ENCODE measurements around the gene CDKN1C.

Gene CDKN1C

DNA sequence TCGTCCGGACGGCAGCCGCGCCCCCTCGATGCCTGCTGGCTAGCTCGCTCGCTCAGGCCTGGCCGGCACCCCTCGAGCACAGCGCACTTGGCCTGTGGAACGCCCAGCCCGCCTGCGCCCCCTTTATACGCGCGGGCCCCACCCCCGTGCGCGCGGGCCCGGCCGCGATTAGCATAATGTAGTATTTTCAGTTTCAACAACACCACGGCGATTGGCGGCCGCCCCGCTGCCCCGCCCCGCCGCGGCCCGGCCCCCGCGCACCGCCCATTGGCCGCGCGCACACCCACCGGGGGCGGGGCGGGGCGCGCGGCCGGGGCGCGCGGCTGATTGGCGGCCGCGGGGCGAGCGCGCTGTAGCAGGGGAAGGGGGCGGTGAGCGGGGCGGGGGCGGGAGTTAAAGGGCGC is at the start of gene CDKN1C:
CDKN1C (minus strand) TSS at position 98 of the 404 bp plus-strand sequence. CDS start 319 bp downstream, outside the sequence.
- peak; percentile 66 for DNase-seq

DNA sequence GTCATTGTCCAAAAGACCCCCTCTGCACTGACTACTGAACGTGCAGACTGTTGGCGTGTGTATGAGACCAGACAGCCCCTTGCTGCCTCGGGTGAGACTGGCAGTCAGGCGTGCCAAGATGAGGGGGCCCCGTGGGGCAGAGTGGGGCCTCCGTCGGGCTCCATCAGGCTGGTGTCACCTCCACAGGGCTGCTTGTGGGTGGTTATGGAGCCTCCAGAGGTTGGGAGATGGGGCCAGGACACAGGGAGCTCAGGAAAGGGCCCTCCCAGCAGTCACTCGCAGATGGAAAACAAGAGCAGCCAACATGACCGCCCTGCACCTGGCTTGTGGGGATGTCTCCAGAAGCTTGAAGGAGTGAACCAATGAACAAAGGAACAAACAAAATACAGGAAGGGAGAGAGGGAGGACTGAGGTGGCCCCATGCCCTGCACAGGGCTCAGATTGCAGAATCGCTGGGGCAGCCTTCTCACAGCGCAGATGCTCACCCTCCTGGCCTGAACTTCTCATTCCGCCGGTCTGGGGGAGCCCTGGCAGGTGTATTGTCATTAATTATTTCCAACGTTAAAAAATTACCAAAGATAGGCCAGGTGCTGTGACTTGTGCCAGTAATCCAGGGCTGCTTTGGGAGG is 49.1 kb upstream of the CDKN1C start:
- DNase-seq, result no peak

DNA sequence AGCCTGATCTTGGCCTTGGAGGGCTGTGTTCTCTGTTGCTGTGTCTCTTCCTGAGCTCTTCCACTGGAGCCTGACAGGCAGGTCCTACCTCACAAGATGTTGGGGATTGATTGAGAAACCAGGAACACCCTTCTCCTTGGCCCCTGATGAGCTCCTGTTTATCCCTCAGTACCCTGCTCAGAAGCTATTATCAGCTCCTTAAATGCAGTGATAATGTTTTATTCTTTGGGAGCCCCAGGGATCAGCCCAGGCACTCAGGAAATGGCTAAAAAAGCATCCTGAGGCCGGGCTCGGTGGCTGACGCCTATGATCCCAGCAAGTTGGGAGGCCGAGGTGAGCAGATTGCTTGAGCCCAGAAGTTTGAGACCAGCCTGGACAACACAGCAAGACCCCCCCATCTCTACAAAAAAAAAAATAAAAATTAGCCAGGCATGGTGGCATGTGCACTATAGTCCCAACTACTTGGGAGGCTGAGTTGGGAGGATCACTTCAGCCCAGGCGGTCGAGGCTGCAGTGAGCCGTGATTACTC is 48.5 kb upstream of the CDKN1C start:
- no peak for DNase-seq

DNA sequence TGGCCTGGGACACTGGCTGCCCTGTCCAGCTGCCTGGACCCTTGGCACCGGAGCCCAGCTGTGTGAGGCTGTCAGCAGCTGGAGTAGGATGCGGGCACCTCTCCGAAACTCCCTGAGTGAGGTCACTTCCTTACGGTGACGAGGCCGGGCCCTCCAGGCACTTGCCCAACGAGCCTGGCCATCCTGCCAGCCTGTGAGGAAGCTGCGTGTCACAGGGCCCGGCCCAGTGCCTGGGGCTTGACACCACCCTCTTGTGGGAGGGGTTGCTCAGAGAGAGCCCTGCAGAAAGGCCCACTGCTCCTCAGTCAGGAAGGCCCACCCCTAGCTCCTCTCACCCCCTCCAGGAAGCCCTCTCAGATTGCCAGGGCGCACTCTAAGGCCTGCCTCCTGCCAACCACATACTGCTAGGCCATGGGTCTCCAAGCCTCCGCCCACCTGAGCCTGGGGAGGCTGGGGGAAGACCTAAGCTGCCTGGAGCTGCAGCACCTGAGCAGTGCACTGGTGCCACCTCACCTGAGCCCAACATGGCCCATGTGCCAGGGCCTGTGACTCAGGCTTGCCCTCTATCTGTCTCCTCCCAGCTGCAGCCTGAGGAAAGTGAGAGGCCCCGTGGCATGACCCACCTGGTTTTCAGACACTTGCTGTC is 47.9 kb upstream of the CDKN1C start:
- peak; percentile 75 for DNase-seq

DNA sequence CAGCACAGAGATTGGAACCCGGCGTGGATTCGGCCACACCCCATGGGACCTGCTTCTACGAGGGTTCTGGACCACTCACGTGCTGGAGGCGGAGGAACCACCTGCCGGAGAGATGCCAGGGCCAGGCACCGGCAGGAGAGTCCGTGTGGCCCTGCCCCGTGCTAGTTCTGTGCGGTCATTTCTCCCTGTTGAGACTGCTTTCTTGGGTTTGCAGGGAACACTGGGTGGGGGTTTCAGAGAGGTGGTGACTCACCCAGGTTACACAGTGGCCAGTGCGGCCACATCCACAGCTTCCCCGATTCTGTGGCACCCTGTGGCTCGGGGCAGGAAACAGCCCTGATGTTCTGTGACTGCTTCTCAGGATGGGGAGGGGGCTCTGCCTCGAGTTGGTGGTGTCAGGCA is 47.3 kb upstream of the CDKN1C start:
- DNase-seq, result peak; percentile 39

DNA sequence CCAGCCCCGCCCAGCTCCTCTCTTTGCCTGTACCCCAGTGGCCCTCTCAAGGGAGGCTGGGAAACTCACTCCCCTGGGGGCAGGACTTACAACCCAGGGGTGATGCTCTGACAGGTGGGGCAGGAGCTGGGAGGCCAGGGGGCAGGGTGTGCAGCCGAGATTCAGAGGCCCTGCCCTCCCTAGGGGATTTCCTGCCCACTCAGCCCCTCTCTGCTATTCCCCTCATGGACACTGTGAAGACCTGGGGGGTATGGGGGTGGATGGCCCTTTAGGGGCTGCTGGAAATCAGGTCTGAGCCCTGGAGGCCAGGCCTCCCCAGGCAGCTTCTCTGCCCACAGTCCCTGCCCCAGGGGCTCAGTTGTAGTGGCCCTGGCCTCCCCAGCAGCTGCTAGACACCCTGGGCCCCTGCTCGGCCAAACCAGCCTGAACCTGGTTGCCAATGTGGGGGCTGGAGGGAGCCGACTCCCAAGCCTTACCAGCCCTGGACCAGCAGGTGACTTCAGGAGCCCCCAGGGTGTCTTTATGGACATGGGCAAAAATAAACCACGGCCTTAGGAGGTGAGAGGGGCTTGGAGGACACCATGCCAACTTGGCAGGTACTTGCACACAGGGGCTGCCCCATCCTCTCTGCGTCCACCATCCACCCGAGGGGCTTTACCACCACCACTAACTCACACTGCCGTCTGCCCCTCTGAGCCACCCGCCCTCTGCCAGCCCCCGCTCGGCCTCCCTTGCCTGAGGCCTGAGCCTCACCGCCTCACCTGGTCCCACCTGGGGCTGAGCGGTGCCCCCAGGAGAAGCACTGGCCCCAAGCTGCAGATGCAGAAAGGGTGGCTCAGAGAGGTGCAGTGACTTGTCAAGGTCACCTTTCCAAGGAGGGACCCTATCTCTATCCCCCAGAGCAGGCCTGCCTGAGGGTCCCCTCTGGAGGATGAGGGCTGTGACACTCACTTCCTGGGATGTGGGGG is 46.5 kb upstream of the CDKN1C start:
- DNase-seq, result no peak

DNA sequence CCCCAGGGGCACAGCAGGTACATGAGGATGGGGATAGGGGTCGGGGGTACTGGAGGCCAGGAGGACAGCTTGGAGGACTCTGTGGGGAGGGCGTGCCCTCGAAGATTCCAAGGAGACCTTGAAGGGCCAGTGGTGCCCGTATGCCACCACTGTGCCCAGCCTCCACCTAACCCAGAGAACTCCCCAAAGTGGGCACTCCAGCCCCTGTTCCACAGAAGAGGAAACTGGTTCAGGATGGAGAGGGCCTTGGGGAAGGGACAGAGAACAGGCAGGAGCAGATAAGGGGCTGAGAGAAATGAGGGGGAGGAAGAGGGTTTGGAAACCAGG is 45.8 kb upstream of the CDKN1C start:
- no peak for DNase-seq

DNA sequence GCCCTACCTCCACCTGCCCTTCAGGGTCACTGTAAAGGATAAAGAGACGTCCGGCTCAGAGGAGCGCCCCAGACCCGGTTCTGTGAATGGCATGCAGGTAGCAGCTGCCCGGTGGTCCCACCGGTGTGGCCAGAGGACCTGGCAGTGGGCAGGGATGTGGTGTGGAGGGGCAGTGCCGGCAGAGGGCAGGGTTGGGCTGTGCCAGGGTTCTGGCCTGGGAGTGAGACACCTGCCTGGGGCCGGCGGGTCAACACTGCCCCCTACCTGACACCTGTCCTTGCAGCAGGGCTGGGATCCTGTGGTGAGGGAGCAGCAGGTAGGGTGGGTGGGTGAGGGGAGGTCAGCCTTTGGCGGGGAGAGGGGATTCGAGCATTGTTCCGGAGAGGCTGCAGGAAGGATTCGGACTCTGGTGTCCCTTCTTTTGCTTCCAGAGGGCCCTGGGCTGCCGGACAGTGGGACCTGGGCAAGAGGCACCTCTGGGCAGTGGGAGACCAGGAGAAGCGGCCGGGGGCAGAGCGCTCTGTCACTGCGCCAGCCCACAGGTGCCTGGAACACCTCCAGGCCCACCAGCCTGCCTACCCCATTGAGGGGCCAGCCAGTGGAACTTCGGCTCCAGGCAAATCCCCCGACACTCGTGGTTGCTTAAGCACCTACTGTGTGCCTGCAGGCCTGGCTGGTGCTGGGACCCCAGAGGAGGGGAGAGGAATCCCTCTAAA is 45.3 kb upstream of the CDKN1C start:
- DNase-seq, result peak; percentile 34

DNA sequence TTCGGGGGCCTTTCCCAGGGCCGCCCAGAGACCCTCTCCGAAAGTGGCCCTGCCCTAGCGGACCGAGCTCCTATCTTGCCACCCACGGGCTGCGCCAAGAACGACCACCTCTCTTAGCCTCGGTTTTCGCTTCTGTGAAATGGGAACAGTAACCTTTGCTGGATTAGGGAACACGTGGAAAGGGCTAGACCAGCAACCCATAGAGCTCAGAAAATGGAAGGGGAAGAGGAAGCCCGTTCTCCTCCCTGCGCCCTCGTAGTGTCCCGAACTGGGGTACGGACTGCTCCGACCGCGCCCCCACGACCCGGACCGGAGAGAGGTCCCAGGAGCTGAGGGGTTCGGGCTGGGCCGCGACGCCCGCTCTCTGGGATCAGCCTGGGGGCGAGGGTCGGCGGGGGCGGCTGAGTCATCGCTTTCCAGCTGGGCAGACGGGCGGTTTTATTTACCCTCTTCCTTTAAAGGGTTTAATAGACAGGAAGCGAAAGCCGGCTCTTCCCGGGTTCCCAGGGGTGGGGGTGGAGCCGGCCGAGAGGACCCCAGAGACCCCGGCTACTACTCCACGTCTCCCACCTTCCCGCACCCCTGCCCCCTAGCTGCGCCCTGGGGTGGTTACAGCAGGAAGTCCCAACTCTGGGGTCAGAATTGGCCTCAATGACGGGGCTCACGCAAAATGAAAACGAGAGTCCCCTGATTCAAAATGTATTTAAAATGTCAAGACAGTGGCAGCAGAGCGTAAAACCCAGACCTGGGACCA is 44.6 kb upstream of the CDKN1C start:
- DNase-seq, result no peak

DNA sequence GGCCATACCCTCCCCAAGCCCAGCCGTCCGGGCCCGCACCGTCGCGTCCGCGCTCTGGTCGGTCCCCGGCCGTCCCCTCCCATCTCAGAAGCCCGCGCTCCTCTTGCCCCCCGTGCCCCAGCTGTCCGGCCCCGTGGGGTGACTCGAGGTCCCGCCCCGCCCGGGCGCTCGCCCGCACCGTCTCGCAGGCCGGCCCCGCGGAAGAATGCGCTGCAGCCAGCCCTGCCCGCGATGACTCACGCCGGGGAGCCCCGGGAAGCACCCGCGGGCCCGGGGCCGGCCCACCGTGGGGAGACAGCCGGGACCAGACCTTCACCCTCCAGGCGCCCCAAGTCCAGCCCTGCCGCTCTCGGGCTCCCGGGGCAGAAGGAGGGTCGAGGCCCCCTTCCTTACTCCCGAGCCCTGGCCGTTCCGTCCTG is 44.0 kb upstream of the CDKN1C start:
- peak; percentile 67 for DNase-seq

DNA sequence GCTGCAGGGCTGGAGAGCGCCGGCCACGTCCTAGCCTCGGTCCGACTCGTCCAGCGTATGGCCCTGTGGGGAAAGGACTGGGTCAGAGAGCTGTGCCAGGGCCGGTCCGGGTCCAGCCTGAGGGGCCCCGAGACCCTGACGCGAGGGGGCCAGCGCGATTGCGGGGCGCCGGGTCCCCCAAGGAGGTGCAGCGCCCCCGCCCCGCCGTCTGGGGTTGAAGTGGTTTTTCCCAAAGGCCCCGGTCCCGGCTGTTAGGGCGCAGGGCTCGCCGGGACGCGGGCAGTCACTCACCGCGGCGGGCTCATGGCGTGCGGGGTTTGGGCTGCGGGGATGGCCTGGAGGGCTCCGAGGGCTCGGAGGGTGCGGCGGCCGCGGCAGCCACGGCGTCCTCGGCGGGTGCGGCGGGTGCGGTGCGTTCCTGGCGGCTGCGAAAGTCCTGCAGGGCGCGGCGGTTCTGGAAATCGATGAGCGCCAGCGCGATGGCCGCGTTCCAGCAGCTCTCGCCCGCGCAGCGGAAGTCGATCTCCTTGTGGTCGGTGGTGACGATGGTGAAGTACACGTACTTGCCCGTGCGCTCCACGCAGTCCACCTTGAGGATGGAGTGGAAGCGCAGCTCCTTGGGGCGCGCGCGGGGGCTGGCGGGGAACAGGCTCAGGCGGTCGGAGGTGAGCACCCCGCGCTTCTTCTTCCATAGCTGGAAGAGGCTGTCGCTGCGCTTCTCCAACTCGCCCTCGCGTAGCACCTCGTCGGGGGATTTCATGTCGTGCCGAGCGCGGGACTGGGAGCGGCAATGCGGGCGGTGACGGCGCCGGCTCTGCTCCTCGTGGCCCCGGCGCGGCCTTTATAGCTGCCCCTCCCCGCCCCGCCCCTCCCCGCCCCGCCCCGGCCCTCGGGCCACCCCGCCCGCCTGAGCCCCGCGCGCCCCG is 43.3 kb upstream of the CDKN1C start, which contains the start of gene PHLDA2:
PHLDA2 (minus strand) TSS at position 816 of the 926 bp plus-strand sequence; CDS start at position 760, 56 bp downstream.
- DNase-seq, result peak; percentile 77

DNA sequence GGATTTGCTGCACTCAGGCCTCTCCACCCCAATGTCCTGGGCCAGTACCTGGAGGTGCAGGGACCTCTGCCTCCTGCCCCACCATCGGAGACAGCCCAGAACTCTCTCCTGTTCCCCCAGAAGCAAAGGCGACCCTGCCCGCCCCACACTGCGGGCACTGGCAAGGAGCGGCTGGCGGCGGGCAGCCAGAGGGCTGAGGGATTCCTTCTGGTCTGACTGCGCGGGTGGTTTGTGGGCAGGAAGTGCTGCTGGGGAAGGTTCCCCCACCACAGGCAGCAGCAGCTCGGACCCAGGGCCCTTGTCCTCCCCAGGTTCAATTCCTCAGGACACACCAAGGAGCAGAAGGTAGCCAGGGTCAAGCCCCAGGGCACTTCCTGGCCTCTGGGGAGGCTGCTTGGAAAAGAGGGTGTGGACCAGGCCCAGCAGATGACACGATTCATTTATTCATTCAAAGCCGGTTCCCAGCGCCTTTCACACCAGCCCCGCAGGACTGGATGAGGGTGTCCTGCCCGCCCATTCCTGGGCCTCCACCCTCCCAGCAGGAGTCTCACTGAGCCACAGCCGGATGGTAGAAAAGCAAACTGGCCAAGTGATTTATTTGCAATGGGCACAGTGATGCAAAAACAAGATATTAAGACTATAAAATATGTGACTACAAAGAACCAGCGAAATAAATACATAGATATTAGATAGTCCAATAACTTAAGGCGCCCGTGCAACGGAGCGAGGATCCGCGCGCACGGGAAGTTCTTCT is 42.5 kb upstream of the CDKN1C start:
- no peak for DNase-seq

DNA sequence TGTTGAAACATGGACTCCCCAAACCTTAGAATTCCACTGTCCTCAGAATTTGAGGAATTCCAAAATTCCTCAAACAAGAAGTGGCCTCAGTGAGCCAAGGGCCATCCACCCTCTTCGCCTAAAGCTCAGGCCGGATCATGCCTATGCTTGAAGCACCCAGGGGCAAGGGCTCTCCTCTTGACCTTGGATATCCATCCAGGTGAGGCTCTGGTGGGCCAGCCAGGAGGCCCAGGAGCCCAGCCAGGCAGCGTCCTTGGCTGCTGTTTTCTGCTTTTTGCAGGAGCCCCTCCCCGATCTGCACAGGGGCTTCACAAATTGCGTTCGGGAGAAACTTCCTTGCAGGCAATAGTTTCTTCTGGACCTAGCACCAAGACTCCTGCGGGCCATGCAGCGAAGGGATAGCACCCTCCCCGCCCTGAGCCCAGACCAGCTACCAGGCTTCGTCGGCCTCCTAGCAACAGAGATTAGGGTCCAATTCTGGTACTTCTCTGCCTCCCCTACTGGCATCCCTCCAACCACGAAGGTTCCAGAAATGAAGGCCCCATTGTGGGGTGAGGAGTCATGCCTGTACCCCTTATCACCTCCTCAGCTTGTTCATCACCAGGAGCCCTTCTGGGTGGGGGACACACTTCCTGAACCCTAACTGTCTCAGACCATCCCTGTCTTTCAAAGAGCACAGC is 41.7 kb upstream of the CDKN1C start:
- no peak for DNase-seq

DNA sequence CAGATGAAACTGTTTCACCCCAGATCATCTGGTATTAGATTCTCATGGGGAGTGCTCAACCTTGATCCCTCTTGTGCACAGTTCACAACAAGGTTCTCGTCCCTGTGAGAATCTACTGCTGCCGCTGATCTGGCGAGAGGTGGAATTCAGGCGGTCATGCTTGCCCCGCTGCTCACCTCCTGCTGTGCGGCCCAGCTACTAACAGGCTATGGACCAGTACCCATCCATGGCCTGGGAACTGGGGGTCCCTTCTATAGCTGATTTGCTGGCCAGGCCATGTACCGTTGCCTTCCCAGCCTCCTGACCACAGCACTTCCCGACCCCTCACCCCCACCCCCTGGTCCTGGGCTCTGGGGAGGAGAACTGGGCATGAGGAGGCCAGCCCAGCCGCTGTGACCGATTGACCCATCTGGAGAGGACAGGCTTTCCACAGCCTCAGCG is 41.1 kb upstream of the CDKN1C start:
- no peak for DNase-seq

DNA sequence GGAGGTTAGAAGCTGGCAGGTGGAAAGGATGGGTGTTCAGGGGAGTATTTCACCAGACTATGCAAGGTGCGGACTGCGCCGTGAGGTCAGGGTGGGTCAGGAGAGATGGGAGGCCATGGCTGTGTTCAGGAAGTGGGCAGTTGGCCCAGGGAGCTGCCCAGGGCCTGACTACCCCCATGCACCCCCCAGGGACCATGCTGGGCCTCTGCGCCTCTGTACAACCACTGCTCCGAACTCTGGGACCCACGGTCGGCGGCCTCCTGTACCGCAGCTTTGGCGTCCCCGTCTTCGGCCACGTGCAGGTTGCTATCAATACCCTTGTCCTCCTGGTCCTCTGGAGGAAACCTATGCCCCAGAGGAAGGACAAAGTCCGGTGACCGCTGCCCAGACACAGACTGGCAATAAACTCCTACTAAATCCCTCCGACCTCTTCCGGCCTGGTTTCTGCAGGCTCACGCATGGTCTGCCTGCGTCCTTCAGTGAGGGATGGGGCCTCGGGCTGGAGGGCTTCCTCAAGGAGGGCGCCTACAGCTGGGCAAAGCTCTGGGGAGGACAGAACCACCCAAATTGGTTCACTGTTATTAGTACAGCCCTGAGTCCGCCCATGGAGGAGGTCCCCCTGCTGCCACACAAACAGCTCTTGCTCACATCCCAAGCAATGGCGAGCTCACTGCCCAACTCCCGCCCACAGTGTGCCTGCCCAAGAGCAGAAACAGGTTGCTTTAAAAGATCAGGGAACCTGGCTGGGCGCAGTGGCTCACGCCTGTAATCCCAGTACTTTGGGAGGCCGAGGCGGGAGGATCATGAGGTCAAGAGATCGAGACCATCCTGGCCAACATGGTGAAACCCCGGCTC is 39.5 kb upstream of the CDKN1C start:
- no peak for DNase-seq

DNA sequence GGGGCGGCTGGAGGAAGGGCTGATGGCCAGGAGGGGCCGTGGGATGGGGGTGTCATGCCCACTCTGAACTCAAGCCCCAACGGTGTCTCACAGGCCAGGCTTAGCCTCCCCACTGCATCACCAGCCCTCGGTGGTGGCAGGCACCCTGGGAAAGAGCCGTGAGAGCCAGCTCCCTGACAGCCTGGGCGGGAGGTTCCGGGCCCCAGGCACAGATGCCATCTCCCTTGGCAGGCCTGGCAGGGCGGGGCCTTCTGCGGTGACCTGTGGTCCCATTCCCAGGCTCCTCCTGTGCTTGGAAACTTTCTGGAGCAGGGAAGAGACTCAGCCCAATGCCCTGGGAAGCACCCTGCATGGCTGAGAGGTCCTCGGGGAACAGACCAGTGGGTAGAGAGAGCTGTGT is 38.8 kb upstream of the CDKN1C start:
- no peak for DNase-seq

DNA sequence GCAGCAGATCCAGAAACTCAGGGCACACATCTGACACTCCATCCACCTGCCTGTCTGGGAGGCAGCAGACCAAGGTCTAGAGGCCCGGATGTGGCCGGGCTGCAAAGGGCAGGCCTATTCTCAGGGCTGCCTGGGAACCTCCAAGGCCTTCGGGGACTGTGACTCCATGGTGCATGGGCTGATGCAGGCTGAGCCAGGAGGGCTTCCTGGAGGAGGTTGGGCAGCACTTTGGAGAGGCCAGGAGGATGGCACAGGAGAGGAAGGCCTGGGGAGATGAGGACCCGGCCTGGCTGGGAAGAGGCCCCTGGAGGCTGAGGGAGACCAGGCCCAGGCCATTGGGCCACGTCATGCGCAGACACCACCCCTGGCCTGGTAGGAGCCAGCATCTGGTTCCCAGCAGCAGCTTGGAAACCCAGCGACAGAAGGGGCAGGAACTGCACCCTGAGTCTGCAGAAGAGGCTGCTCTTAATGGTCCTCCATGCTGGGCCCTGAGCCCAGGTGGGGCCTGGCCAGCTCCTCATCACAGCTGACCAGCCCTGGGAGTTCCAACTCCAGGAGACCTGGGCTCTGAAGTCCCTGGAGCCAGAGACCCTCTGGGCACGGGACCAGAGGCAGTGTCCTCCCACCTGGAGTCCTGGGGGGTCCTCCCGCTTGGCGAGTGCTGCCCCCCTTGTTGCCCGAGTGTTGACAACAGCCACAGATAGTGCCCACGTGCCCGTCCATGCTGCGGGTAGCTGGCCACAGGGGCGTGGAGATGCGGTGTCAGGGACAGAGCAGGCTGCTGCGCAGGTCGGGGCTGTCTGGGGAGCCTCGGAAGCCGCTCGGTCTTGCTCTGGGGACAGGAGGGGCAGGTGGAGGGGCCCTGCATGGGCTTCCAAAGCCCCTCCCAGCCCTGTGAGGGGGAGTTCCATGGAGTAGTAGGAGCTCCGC is 38.1 kb upstream of the CDKN1C start:
- DNase-seq, result no peak

Data from T1000 (cell line).